AG04450 (cell line): ENCODE data around the gene PPP3CA. TPM values are rescaled to one million over a fixed set of nuclear protein-coding genes. Genes with fewer than 3 reads are reported as not detected.

Experiments
- CTCF ChIA-PET: fragments of 300-600, 350-600 bp; formaldehyde crosslinking; extraction: SDS; loops from one replicate; lab custom pipeline; 2022; ENCODE audit warnings: antibody characterized with exemption, inconsistent platforms; lab: Charles Lee
- POLR2A ChIA-PET: fragments of 350-600 bp; formaldehyde crosslinking; extraction: SDS; loops from one replicate; lab custom pipeline; 2021; ENCODE audit warnings: antibody characterized with exemption, inconsistent platforms; lab: Yijun Ruan, JAX
- DNase-seq: peaks from one replicate; pipeline ENCODE4 v3.0.0-alpha.2; 2011; ENCODE audit warnings: low read depth, low spot score
- H3K27ac ChIP-seq: one replicate; pipeline ENCODE4 v1.5.1; 2012; ENCODE audit warnings: low read depth, low read length, control low read depth
- H3K27me3 ChIP-seq: one replicate; pipeline ENCODE4 v1.6.0; 2012; ENCODE audit warnings: low read length; ENCODE audit not compliant: control insufficient read depth, insufficient read depth
- H3K4me3 ChIP-seq: 2 replicates; pipeline ENCODE4 v1.5.1; 2011; ENCODE audit warnings: mild to moderate bottlenecking, low read depth, low read length, control low read depth
- H3K9me3 ChIP-seq: 2 replicates; pipeline ENCODE4 v1.5.1; 2012; ENCODE audit warnings: low read length; ENCODE audit not compliant: control insufficient read depth, insufficient read depth
- CTCF ChIP-seq: IDR thresholded peaks from 2 replicates; pipeline ENCODE4 v1.5.1; 2011; ENCODE audit warnings: low read depth, low read length, control low read depth, inconsistent platforms
- polyA plus RNA-seq: library from polyadenylated mRNA; depleted of rRNA; stranded (reverse); fragments of >200 nt; gene quantifications from 2 replicates; pipeline ENCODE4 v1.2.3, GENCODE V29; 2011

PPP3CA gene
- polyA plus RNA-seq, 1 experiment: 38.7 TPM

- peak; percentile 17; the same call in 1 of the 2 replicates for TF ChIP-seq CTCF
- Histone ChIP-seq H3K27ac (peak overlapping the region; percentile 4), H3K4me3 (peak overlapping the region; percentile 86), H3K9me3 (peaks cover 3% of the 10 kb centered on the region; the same call in 1 of the 2 replicates), H3K27me3 (no peaks in the 10 kb centered on the region)
- no peak for DNase-seq
- POLR2A ChIA-PET: interaction anchor here (1.0 to 1.3 kb wide), 2 partner anchors 11 to 53 kb away, joined by 3 to 7 read pairs; no protein-coding TSS in a partner anchor
- CTCF ChIA-PET: interaction anchor here (0.5 to 0.6 kb wide), 2 partner anchors 188 to 1740 kb away, joined by 3 read pairs; no protein-coding TSS in a partner anchor
Measured at GRCh38 chr4:101345596-101346350, 1.6 kb downstream of the PPP3CA start.

GRCh38 chr4:101345271-101345595 is 2.1 kb downstream of the PPP3CA start:
- H3K4me3 ChIP-seq: peak overlapping the region; percentile 86
- CTCF ChIA-PET: interaction anchor here (0.5 to 1.2 kb wide), 3 partner anchors 13 to 1741 kb away, joined by 3 to 5 read pairs (median 3); no protein-coding TSS in a partner anchor
- TF ChIP-seq CTCF: no peak
- H3K27ac ChIP-seq: peak overlapping the region; percentile 4
- DNase-seq: no peak
- H3K27me3 ChIP-seq: no peaks in the 10 kb centered on the region
- H3K9me3 ChIP-seq: peaks cover 3% of the 10 kb centered on the region; the same call in 1 of the 2 replicates
- POLR2A ChIA-PET: no interaction called here

GRCh38 chr4:101339332-101339731 is 8.0 kb downstream of the PPP3CA start:
- CTCF ChIA-PET: interaction anchor here (0.5 to 0.6 kb wide), 2 partner anchors 230 to 671 kb away, joined by 3 to 4 read pairs; no protein-coding TSS in a partner anchor
- H3K4me3 ChIP-seq: no peak overlapping the region
- no peak for TF ChIP-seq CTCF
- no peaks in the 10 kb centered on the region for H3K9me3 ChIP-seq
- no peaks in the 10 kb centered on the region for H3K27me3 ChIP-seq
- H3K27ac ChIP-seq: no peak overlapping the region
- DNase-seq: no peak
- POLR2A ChIA-PET: no interaction called here

GRCh38 chr4:101337688-101338087 is 9.6 kb downstream of the PPP3CA start:
- POLR2A ChIA-PET: no interaction called here
- H3K27me3 ChIP-seq: no peaks in the 10 kb centered on the region
- no peak for TF ChIP-seq CTCF

GRCh38 chr4:101334963-101335572 is 12.3 kb downstream of the PPP3CA start:
- DNase-seq: no peak
- CTCF ChIA-PET: no interaction called here
- POLR2A ChIA-PET: no interaction called here

More at GRCh38 chr4:101337688-101338087, 9.6 kb downstream of the PPP3CA start:
- DNase-seq: no peak
- Histone ChIP-seq H3K4me3 (no peak overlapping the region), H3K9me3 (no peaks in the 10 kb centered on the region), H3K27ac (no peak overlapping the region)
- CTCF ChIA-PET: interaction anchor here (1.4 kb wide), 1 partner anchor 27 kb away, joined by 6 read pairs; no protein-coding TSS in a partner anchor

More at GRCh38 chr4:101334963-101335572, 12.3 kb downstream of the PPP3CA start:
- Histone ChIP-seq H3K4me3 (no peak overlapping the region), H3K27me3 (no peaks in the 10 kb centered on the region), H3K27ac (no peak overlapping the region), H3K9me3 (no peaks in the 10 kb centered on the region)
- no peak for TF ChIP-seq CTCF
